HL-60 (cell line): ENCODE results near the gene LGI2.

Experiments
- DNase-seq, 2 experiments: peaks; one replicate each; pipeline ENCODE4 v3.0.0-alpha.2; 2010 to 2020; ENCODE audit warnings: low read depth in 1 of 2, low spot score in 1 of 2
- H3K27ac ChIP-seq: fragments of 250-450 bp; sonication (Bioruptor Pico); replicated peaks from 2 replicates; pipeline ENCODE4 v1.5.1; 2020; ENCODE audit warnings: mild to moderate bottlenecking, moderate library complexity
- H3K27me3 ChIP-seq: fragments of 250-450 bp; sonication (Bioruptor Pico); 2 replicates; pipeline ENCODE4 v1.5.1; 2021; ENCODE audit warnings: mild to moderate bottlenecking, moderate library complexity; ENCODE audit not compliant: insufficient read depth, poor library complexity, severe bottlenecking
- H3K4me3 ChIP-seq: replicated peaks from 2 replicates; pipeline ENCODE4 v1.5.1; 2011; ENCODE audit warnings: mild to moderate bottlenecking, control low read depth, low read length; ENCODE audit not compliant: insufficient read depth
- GABPA ChIP-seq: IDR thresholded peaks from 2 replicates; pipeline ENCODE4 v1.6.1; 2012; ENCODE audit warnings: low read depth
- POLR2AphosphoS5 ChIP-seq: IDR thresholded peaks from 2 replicates; pipeline ENCODE4 v1.6.1; 2012; ENCODE audit warnings: low read depth
- SPI1 ChIP-seq: IDR thresholded peaks from 2 replicates; pipeline ENCODE4 v1.6.1; 2012; ENCODE audit warnings: low read depth, mild to moderate bottlenecking, borderline replicate concordance
- TF ChIP-seq, protein P1 (sequence below): IDR thresholded peaks from 2 replicates; pipeline ENCODE4 v1.6.1; 2012; ENCODE audit warnings: low read depth; ENCODE audit not compliant: insufficient replicate concordance
- TF ChIP-seq, protein P2 (sequence below): IDR thresholded peaks from one replicate; pipeline ENCODE4 v1.5.1; 2011; ENCODE audit warnings: low read length, control low read depth, inconsistent platforms; ENCODE audit not compliant: insufficient read depth

Gene LGI2

DNA sequence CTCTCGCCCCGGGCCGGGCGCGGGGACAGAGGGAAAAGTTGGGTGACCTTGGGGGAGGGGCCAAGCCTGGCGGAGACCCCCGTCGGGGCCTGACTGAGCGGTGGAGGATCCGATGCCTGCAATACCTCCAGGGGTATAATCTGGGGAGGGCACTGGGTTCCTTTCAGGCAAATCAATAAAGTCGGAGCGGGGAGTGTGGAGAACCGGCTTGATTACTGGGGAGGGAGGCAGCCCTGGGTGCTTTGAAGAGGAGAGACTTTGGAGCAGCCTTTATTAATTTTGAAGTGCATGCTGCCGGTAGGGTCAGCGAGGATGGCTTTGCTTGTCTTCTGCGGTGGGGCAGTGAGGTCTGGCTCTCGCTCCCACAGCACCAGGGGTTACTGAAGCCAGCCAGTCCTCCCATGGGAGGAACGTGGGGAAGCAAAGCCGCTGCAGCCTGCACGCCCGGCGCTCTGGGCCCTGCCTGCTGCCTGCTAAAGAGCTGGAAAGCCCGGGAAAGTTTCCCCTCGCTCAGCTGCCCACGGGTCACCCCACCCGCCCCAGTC lies 403 bp upstream of the LGI2 start:
- TF ChIP-seq SPI1 (no peak), GABPA (no peak), POLR2AphosphoS5 (no peak)
- TF ChIP-seq, protein P1, sequence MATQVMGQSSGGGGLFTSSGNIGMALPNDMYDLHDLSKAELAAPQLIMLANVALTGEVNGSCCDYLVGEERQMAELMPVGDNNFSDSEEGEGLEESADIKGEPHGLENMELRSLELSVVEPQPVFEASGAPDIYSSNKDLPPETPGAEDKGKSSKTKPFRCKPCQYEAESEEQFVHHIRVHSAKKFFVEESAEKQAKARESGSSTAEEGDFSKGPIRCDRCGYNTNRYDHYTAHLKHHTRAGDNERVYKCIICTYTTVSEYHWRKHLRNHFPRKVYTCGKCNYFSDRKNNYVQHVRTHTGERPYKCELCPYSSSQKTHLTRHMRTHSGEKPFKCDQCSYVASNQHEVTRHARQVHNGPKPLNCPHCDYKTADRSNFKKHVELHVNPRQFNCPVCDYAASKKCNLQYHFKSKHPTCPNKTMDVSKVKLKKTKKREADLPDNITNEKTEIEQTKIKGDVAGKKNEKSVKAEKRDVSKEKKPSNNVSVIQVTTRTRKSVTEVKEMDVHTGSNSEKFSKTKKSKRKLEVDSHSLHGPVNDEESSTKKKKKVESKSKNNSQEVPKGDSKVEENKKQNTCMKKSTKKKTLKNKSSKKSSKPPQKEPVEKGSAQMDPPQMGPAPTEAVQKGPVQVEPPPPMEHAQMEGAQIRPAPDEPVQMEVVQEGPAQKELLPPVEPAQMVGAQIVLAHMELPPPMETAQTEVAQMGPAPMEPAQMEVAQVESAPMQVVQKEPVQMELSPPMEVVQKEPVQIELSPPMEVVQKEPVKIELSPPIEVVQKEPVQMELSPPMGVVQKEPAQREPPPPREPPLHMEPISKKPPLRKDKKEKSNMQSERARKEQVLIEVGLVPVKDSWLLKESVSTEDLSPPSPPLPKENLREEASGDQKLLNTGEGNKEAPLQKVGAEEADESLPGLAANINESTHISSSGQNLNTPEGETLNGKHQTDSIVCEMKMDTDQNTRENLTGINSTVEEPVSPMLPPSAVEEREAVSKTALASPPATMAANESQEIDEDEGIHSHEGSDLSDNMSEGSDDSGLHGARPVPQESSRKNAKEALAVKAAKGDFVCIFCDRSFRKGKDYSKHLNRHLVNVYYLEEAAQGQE = no peak
- TF ChIP-seq, protein P2, sequence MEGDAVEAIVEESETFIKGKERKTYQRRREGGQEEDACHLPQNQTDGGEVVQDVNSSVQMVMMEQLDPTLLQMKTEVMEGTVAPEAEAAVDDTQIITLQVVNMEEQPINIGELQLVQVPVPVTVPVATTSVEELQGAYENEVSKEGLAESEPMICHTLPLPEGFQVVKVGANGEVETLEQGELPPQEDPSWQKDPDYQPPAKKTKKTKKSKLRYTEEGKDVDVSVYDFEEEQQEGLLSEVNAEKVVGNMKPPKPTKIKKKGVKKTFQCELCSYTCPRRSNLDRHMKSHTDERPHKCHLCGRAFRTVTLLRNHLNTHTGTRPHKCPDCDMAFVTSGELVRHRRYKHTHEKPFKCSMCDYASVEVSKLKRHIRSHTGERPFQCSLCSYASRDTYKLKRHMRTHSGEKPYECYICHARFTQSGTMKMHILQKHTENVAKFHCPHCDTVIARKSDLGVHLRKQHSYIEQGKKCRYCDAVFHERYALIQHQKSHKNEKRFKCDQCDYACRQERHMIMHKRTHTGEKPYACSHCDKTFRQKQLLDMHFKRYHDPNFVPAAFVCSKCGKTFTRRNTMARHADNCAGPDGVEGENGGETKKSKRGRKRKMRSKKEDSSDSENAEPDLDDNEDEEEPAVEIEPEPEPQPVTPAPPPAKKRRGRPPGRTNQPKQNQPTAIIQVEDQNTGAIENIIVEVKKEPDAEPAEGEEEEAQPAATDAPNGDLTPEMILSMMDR = no peak
- DNase-seq = no peak
- Histone ChIP-seq H3K27ac (no peak overlapping the region), H3K27me3 (peaks cover 37% of the 10 kb centered on the region), H3K4me3 (no peak overlapping the region)

- TF ChIP-seq POLR2AphosphoS5 = no peak
- TF ChIP-seq, protein P2 = no peak
- Histone ChIP-seq H3K4me3 (no peak overlapping the region; the same call in 1 of the 2 replicates), H3K27me3 (peaks cover 35% of the 10 kb centered on the region), H3K27ac (no peak overlapping the region)
- DNase-seq = no peak
Observed at GRCh38 chr4:25029479-25030276, 1.1 kb downstream of the LGI2 start.

DNA sequence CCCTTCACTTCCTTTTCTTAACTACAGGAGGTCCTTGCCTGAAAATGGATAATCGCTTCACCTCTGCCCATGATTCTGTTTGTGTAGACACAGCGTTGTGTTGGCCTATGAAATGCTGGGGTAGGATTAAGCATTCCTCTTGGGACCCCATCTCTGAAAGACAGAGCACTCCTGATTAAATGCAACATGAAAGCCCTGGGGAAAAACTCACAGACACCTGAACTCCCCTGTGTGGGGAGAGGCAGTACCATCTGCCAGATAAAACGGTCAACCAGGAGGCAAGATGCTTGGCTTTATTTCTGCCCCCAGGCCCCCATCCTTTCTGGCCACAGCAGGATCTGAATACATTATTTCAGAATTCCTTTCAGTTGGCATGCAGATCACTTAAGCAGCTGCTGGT lies 1.9 kb downstream of the LGI2 start:
- no peak for DNase-seq
- TF ChIP-seq, protein P1 = no peak
- no peak for TF ChIP-seq GABPA
- no peak for TF ChIP-seq POLR2AphosphoS5
- TF ChIP-seq, protein P2 = no peak
- no peak for TF ChIP-seq SPI1
- Histone ChIP-seq H3K27me3 (peaks cover 35% of the 10 kb centered on the region), H3K27ac (no peak overlapping the region), H3K4me3 (no peak overlapping the region)
